ENCODE data around the gene EIF1.
"Not testable (repeated sequence)": the region's sequence is repeated elsewhere in the genome, so short reads cannot be mapped to it uniquely, and the experiment has no call there.

Gene EIF1

GRCh38 chr17:41656249-41657023, 32.2 kb upstream of the EIF1 start:
- no peak for DNase-seq

GRCh38 chr17:41657176-41657754, 31.4 kb upstream of the EIF1 start:
- no peak for DNase-seq

GRCh38 chr17:41657936-41658335, 30.7 kb upstream of the EIF1 start:
- no peak for DNase-seq

GRCh38 chr17:41658846-41659245, 29.8 kb upstream of the EIF1 start:
- no peak for DNase-seq

- peak; percentile 54 for DNase-seq
These were observed 29.1 kb upstream of the EIF1 start for GRCh38 chr17:41659427-41660212.

GRCh38 chr17:41660221-41660711, 28.4 kb upstream of the EIF1 start:
- DNase-seq: no peak

- no peak for DNase-seq
These were observed 25.1 kb upstream of the EIF1 start for GRCh38 chr17:41663451-41664171.

- no peak for DNase-seq
These were observed 24.6 kb upstream of the EIF1 start for GRCh38 chr17:41664172-41664457.

- DNase-seq: no peak
These were observed 23.8 kb upstream of the EIF1 start for GRCh38 chr17:41664587-41665565.

- peak; percentile 71 for DNase-seq
These were observed 23.0 kb upstream of the EIF1 start for GRCh38 chr17:41665566-41666236.

GRCh38 chr17:41666237-41666641, 22.4 kb upstream of the EIF1 start:
- no peak for DNase-seq

- DNase-seq: peak; percentile 46
These were observed 21.9 kb upstream of the EIF1 start for GRCh38 chr17:41666708-41667279.

- no peak for DNase-seq
These were observed 21.2 kb upstream of the EIF1 start for GRCh38 chr17:41667280-41668041.

GRCh38 chr17:41672153-41672552, 16.5 kb upstream of the EIF1 start:
- no peak for DNase-seq

- DNase-seq: not testable (repeated sequence)
These were observed 13.3 kb upstream of the EIF1 start for GRCh38 chr17:41675157-41676057.

GRCh38 chr17:41676058-41676419, 12.6 kb upstream of the EIF1 start:
- no peak for DNase-seq

GRCh38 chr17:41678411-41678906, 10.2 kb upstream of the EIF1 start:
- DNase-seq: no peak

- DNase-seq: no peak
These were observed 9.6 kb upstream of the EIF1 start for GRCh38 chr17:41678907-41679739.

Measured in NCI-H1048 (cell line).